ENCODE data around the gene COL17A1. TPM values are rescaled to one million over a fixed set of nuclear protein-coding genes. Genes with fewer than 3 reads are reported as not detected.
A peak's percentile ranks its signal among the peaks of the same experiment; 100 is the strongest.

The COL17A1 gene
- total RNA-seq, 1 donor from 2014 or later, result not detected

GRCh38 chr10:104077247-104077646 is 8.4 kb downstream of the COL17A1 start:
- peak overlapping the region; percentile 52 for H3K27ac ChIP-seq (replicated peaks)
- no peak for TF ChIP-seq CTCF (IDR thresholded peaks at IDR 0.05; ENCODE audit: borderline replicate concordance)
- H3K9me3 ChIP-seq (replicated peaks), result no peaks in the 10 kb centered on the region
- H3K36me3 ChIP-seq, result no peaks in the 10 kb centered on the region
- DNase-seq, result no peak
- H3K27me3 ChIP-seq (ENCODE audit: low read depth), result peaks cover 5% of the 10 kb centered on the region
- intact Hi-C loops (cut with micrococcal nuclease), result no loop called here
- H3K4me3 ChIP-seq, result no peak overlapping the region
- H3K4me1 ChIP-seq, result peaks cover 16% of the 10 kb centered on the region

- Histone ChIP-seq H3K36me3 (no peaks in the 10 kb centered on the region), H3K27ac (replicated peaks) (peak overlapping the region; percentile 65), H3K4me3 (no peak overlapping the region), H3K9me3 (replicated peaks) (no peaks in the 10 kb centered on the region), H3K27me3 (ENCODE audit: low read depth) (peaks cover 5% of the 10 kb centered on the region), H3K4me1 (peaks cover 16% of the 10 kb centered on the region)
- DNase-seq, result peak; percentile 53
- TF ChIP-seq CTCF (IDR thresholded peaks at IDR 0.05; ENCODE audit: borderline replicate concordance), result no peak
- intact Hi-C loops (cut with micrococcal nuclease), result no loop called here
Measured at GRCh38 chr10:104076743-104077160, 8.9 kb downstream of the COL17A1 start.

- Histone ChIP-seq H3K27me3 (ENCODE audit: low read depth) (peaks cover 5% of the 10 kb centered on the region), H3K9me3 (replicated peaks) (no peaks in the 10 kb centered on the region), H3K4me3 (no peak overlapping the region), H3K27ac (replicated peaks) (no peak overlapping the region), H3K36me3 (no peaks in the 10 kb centered on the region), H3K4me1 (peaks cover 16% of the 10 kb centered on the region)
- intact Hi-C loops (cut with micrococcal nuclease), result no loop called here
- no peak for TF ChIP-seq CTCF (IDR thresholded peaks at IDR 0.05; ENCODE audit: borderline replicate concordance)
- no peak for DNase-seq
Measured at GRCh38 chr10:104074505-104074904, 11.2 kb downstream of the COL17A1 start.

- DNase-seq, result no peak
- H3K4me1 ChIP-seq, result peaks cover 16% of the 10 kb centered on the region
- intact Hi-C loops (cut with micrococcal nuclease), result no loop called here
- H3K4me3 ChIP-seq, result no peak overlapping the region
- H3K27me3 ChIP-seq (ENCODE audit: low read depth), result peaks cover 5% of the 10 kb centered on the region
- H3K9me3 ChIP-seq (replicated peaks), result no peaks in the 10 kb centered on the region
- no peak for TF ChIP-seq CTCF (IDR thresholded peaks at IDR 0.05; ENCODE audit: borderline replicate concordance)
- H3K27ac ChIP-seq (replicated peaks), result no peak overlapping the region
- H3K36me3 ChIP-seq, result no peaks in the 10 kb centered on the region
Measured at GRCh38 chr10:104072786-104073185, 12.9 kb downstream of the COL17A1 start.

- H3K9me3 ChIP-seq (replicated peaks), result no peaks in the 10 kb centered on the region
- H3K4me1 ChIP-seq, result no peaks in the 10 kb centered on the region
- TF ChIP-seq CTCF (IDR thresholded peaks at IDR 0.05; ENCODE audit: borderline replicate concordance), result no peak
- H3K27me3 ChIP-seq (ENCODE audit: low read depth), result peaks cover 13% of the 10 kb centered on the region
- no peak overlapping the region for H3K27ac ChIP-seq (replicated peaks)
- H3K36me3 ChIP-seq, result no peaks in the 10 kb centered on the region
- H3K4me3 ChIP-seq, result no peak overlapping the region
- intact Hi-C loops (cut with micrococcal nuclease), result no loop called here
- no peak for DNase-seq
Measured at GRCh38 chr10:104069613-104070012, 16.1 kb downstream of the COL17A1 start.

GRCh38 chr10:104067525-104067924 is 18.2 kb downstream of the COL17A1 start:
- no peak overlapping the region for H3K4me3 ChIP-seq
- intact Hi-C loops (cut with micrococcal nuclease), result no loop called here

More at GRCh38 chr10:104067525-104067924, 18.2 kb downstream of the COL17A1 start:
- Histone ChIP-seq H3K9me3 (replicated peaks) (no peaks in the 10 kb centered on the region), H3K27ac (replicated peaks) (no peak overlapping the region), H3K27me3 (ENCODE audit: low read depth) (peaks cover 14% of the 10 kb centered on the region), H3K36me3 (no peaks in the 10 kb centered on the region), H3K4me1 (no peaks in the 10 kb centered on the region)
- DNase-seq, result no peak
- no peak for TF ChIP-seq CTCF (IDR thresholded peaks at IDR 0.05; ENCODE audit: borderline replicate concordance)

Data from left ventricle myocardium inferior (tissue), 1 donor.